Heart left ventricle (tissue), 16 donors: ENCODE measurements around the gene PRR20A. TPM values are rescaled to one million over a fixed set of nuclear protein-coding genes. Genes with fewer than 3 reads are reported as not detected.
"Not testable (repeated sequence)": the region's sequence is repeated elsewhere in the genome, so short reads cannot be mapped to it uniquely, and the experiment has no call there.

ENCODE experiments used
- ATAC-seq, 4 donors: fragments of 200-7000 bp; cut with Tn5 transposase; one replicate each; pipeline ENCODE4 v1.9.1; 2020 to 2022; ENCODE audit warnings: moderate library complexity in 4 of 4, mild to moderate bottlenecking in 3 of 4, moderate number of reproducible peaks in 1 of 4
- DNase-seq, 5 donors: peaks; one replicate each; pipeline ENCODE4 v3.0.0-alpha.2; 2020
- H3K27ac ChIP-seq, 12 donors: fragments of 200-600 bp; sonication (generic) in 4 of 12; one replicate each; pipeline versions ENCODE4 v1.5.0 to v1.8.0; 2016 to 2022; ENCODE audit warnings: mild to moderate bottlenecking in 2 of 12
- H3K27me3 ChIP-seq, 9 donors: fragments of 200-600 bp; sonication (generic) in 2 of 9; one replicate each; pipeline versions ENCODE4 v1.5.1 to v1.8.0; 2016 to 2022; ENCODE audit warnings: mild to moderate bottlenecking in 3 of 9
- H3K36me3 ChIP-seq, 9 donors: fragments of 200-600 bp; sonication (generic) in 2 of 9; one replicate each; pipeline versions ENCODE4 v1.5.0 to v1.8.0; 2018 to 2022; ENCODE audit warnings: mild to moderate bottlenecking in 2 of 9
- H3K4me1 ChIP-seq, 12 donors: fragments of 200-600 bp; sonication (generic) in 4 of 12; one replicate each; pipeline versions ENCODE4 v1.5.0 to v1.8.0; 2016 to 2022; ENCODE audit warnings: mild to moderate bottlenecking in 3 of 12
- H3K4me3 ChIP-seq, 12 donors: fragments of 200-600 bp; sonication (generic) in 4 of 12; one replicate each; pipeline versions ENCODE4 v1.5.0 to v1.8.0; 2017 to 2022; ENCODE audit warnings: mild to moderate bottlenecking in 9 of 12, moderate library complexity in 4 of 12
- H3K9me3 ChIP-seq, 12 donors: fragments of 200-600 bp; sonication (generic) in 4 of 12; one replicate each; pipeline versions ENCODE4 v1.5.0 to v1.8.0; 2016 to 2022; ENCODE audit warnings: mild to moderate bottlenecking in 1 of 12
- POLR2A ChIP-seq, 2 donors: fragments of 450-650 bp; IDR thresholded peaks; one replicate each; pipeline ENCODE4 v1.6.1; 2017; ENCODE audit warnings: antibody characterized with exemption in 2 of 2, mild to moderate bottlenecking in 2 of 2, moderate library complexity in 2 of 2
- WGBS, 4 donors: extraction: QIAGEN DNeasy Blood & Tissue Kit in 2 of 4; methylation state at CpG; one replicate each; pipeline versions ENCODE4 v1.1.5 to v1.1.7; 2013 to 2018; 5-methylcytosine and 5-hydroxymethylcytosine counted together
- intact Hi-C, 10 donors: fragments of 100-400 bp; cut with DNase I; formaldehyde crosslinking; loops; one replicate each; pipeline versions ENCODE4 v1.11.1 to v1.14.2; 2022
- polyA plus RNA-seq, 2 donors: library from polyadenylated mRNA; stranded (reverse); fragments of 200-250 nt; gene quantifications; one replicate each; pipeline ENCODE4 v1.2.3, GENCODE V29; 2013
- total RNA-seq, 9 donors: library from RNA; depleted of rRNA in 2 of 9; stranded (reverse); fragments of >200 nt in 2 of 9; fragmentation: NEBNext Ultra II Directional in 3 of 9; extraction: Animal tissue kit (Norgen Biotek cat#: 25700) in 3 of 9; gene quantifications; one replicate each; pipeline versions ENCODE4 v1.1.0 to v1.2.4, GENCODE V29; 2016 to 2023
- TF ChIP-seq, protein P1 (sequence below), 12 donors: fragments of 200-600 bp; sonication (generic) in 4 of 12; IDR thresholded peaks; one replicate each; pipeline versions ENCODE4 v1.5.0 to v1.8.0; 2018 to 2022; ENCODE audit warnings: antibody characterized with exemption in 12 of 12, mild to moderate bottlenecking in 5 of 12
- donor health status: ischemic (EF 13 %, LVEDD 7.1; RV severe dilation, severe dysfunction).
- donor health status: healthy with polysubstance abuse.
- donor health status: DM: no; HTN: yes; CAD: no.
- donor health status: DM: no; HTN: no; CAD: no.
- donor health status: ischemic (EF 25% LVEDD 6.9; RV normal size, moderate dysfunction).
- donor health status: ischemic (EF 25% LVEDD 5.7; RV mildly dilated, moderate dysfunction).
- donor health status: healthy.
- donor health status: DM: yes; HTN: yes; CAD: no.
- donor health status: ischemic (EF 35%, LVEDD 5.7; RV mildly dilated, moderate dysfunction).
- donor health status: nonischemic (EF 11% LVEDD 7.7; RV severe dilation, severe dysfunction).
- donor health status: DM: yes; HTN: yes; CAD: no.
- donor health status: PGD.
- donor health status: ischemic (EF 29% LVEDD 5.4; RV normal size, mild dysfunction).
- donor health status: nonischemic (EF 23%, LVEDD 6.1; RV moderate dilation, normal function).

PRR20A gene
- total and polyA plus RNA-seq, 11 donors, result not detected

DNA sequence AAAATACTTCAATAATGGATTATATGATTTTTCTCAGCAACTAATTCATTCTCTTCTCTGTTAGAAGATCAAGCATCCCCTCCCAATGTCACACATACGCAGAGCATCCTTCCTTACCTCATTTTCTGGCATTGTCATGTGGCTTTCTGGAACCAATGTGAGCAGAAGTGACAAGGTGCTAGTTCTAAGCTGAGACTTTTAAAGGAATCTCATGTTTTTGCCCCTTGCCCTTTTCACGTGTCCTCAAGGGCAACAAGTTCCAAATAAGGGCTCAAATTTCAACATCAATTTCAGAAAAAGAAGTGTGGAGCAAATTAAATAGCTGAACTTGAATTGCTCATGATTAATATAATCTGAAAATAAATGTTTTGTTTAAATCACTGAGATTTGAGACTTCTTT lies 4.6 kb upstream of the PRR20A start:
- intact Hi-C loops, result no loop called here
- H3K27me3 ChIP-seq, result no peaks in the 10 kb centered on the region
- WGBS, 4 donors, result 63 to 76% (median 68%) methylated on average over 2 of the region's 2 CpGs
- TF ChIP-seq POLR2A (IDR thresholded peaks at IDR 0.05), result no peak
- TF ChIP-seq, protein P1, sequence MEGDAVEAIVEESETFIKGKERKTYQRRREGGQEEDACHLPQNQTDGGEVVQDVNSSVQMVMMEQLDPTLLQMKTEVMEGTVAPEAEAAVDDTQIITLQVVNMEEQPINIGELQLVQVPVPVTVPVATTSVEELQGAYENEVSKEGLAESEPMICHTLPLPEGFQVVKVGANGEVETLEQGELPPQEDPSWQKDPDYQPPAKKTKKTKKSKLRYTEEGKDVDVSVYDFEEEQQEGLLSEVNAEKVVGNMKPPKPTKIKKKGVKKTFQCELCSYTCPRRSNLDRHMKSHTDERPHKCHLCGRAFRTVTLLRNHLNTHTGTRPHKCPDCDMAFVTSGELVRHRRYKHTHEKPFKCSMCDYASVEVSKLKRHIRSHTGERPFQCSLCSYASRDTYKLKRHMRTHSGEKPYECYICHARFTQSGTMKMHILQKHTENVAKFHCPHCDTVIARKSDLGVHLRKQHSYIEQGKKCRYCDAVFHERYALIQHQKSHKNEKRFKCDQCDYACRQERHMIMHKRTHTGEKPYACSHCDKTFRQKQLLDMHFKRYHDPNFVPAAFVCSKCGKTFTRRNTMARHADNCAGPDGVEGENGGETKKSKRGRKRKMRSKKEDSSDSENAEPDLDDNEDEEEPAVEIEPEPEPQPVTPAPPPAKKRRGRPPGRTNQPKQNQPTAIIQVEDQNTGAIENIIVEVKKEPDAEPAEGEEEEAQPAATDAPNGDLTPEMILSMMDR (IDR thresholded peaks at IDR 0.05), result no peak
- no peak overlapping the region for H3K4me3 ChIP-seq
- ATAC-seq (no peak), DNase-seq (no peak)
- peaks cover 0 to 8% (median 0%) of the 10 kb centered on the region in 12 donors for H3K9me3 ChIP-seq
- no peaks in the 10 kb centered on the region for H3K36me3 ChIP-seq
- no peaks in the 10 kb centered on the region for H3K4me1 ChIP-seq
- no peak overlapping the region for H3K27ac ChIP-seq

DNA sequence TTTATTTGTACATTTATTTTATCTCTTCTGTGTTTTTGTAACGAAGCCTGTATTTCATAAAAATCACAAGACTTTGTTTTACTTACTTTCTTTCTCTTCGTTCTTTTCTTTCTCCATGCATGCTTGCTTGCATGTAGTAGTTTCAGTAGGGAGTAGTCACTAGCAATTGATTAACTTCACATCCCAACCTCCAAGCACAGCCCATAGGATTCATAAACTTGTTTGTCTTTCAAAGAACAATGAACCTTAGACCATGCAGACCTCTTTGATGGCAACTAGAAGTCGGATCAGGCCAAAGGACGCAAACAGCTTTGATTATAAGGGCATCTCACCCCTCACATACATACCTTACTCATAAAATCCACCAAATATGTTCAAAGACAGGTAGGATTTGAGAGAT lies 3.1 kb upstream of the PRR20A start:
- ATAC-seq, result no peak
- TF ChIP-seq POLR2A (IDR thresholded peaks at IDR 0.05), result no peak
- TF ChIP-seq, protein P1 (IDR thresholded peaks at IDR 0.05), result no peak
- H3K36me3 ChIP-seq, result no peaks in the 10 kb centered on the region
- no peak overlapping the region for H3K27ac ChIP-seq
- WGBS, 4 donors, result 72 to 75% (median 74%) methylated on average over 4 of the region's 4 CpGs
- DNase-seq, result no peak
- no peak overlapping the region for H3K4me3 ChIP-seq
- no peaks in the 10 kb centered on the region for H3K27me3 ChIP-seq
- intact Hi-C loops, result no loop called here
- no peaks in the 10 kb centered on the region for H3K9me3 ChIP-seq
- no peaks in the 10 kb centered on the region for H3K4me1 ChIP-seq

DNA sequence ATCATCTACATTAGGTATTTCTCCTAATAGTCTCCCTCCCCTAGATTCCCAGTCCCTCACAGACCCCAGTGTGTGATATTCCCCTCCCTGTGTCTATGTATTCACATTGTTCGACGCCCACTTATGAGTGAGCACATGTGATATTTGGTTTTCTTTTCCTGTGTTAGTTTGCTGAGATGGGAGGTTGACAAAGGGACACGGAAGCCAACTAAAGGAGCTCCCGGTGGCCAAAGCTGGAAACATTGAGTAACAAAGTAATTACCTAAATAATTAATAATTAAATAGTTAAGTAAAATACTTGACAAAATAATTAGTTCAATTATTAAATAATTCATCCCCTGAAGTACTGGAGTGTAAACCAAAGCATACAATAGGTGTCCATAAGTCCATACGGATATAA lies 1.7 kb upstream of the PRR20A start:
- H3K4me3 ChIP-seq, result no peak overlapping the region
- no peaks in the 10 kb centered on the region for H3K36me3 ChIP-seq
- DNase-seq (no peak), ATAC-seq (no peak)
- H3K4me1 ChIP-seq, result no peaks in the 10 kb centered on the region
- no peak overlapping the region for H3K27ac ChIP-seq
- WGBS, 4 donors, result 87 to 93% (median 90%) methylated on average over 5 of the region's 5 CpGs
- H3K27me3 ChIP-seq, result no peaks in the 10 kb centered on the region
- no peaks in the 10 kb centered on the region for H3K9me3 ChIP-seq
- intact Hi-C loops, result no loop called here
- TF ChIP-seq, protein P1 (IDR thresholded peaks at IDR 0.05), result no peak
- no peak for TF ChIP-seq POLR2A (IDR thresholded peaks at IDR 0.05)

DNA sequence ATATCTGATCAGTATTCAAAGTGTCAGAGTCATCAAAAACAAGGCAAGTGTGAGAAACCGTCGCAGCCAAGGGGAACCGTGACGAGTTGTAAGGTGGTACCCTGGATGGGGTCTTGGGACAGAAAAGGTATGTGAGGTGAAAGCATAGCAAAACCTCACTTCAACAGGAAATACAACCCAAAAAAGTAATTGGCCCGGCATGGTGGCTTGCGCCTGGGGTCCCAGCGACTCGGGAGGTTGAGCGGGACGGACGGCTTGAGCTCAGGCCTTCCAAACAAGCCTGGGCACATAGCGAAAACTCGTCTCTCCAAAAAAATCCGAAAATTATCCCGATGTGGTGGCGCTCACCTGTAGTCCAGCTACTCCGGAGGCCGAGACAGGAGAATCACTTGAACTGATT lies 937 bp upstream of the PRR20A start:
- H3K27ac ChIP-seq, H3K4me3 ChIP-seq, H3K9me3 ChIP-seq, H3K36me3 ChIP-seq, DNase-seq, intact Hi-C loops, H3K27me3 ChIP-seq, ATAC-seq, H3K4me1 ChIP-seq: not testable (repeated sequence)
- WGBS, 4 donors, result 89 to 94% (median 91%) methylated on average over 7 to 14 of the region's 18 CpGs; no CpG with 5 or more reads in 1 of the 4 donors

DNA sequence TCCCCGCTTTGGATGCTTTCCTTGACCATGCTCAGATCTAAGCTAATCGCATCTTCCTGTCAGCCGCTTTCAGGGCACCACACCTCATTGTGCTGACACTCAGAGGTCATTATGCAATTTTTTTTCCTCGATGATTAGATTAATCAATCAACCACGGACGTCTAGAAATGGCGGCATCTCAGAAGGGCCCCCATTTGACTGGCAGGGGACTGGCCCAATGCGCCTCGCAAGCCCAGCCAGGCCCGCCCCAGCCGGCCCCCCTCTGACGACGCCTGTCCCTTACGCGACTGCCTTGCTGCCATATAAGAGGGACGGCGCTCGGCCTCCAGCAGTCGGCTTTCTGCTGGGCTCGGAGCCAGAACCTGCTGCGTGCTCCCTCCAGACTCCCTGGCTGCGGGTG lies 6.5 kb downstream of the PRR20A start, which contains the start of gene PRR20B:
TSS of gene PRR20B (plus strand) at position 301 of the 400 bp plus-strand sequence. CDS start 387 bp downstream, outside the sequence.
- H3K27ac ChIP-seq, H3K9me3 ChIP-seq, H3K4me1 ChIP-seq, H3K4me3 ChIP-seq, H3K27me3 ChIP-seq, intact Hi-C loops, ATAC-seq, DNase-seq, H3K36me3 ChIP-seq: not testable (repeated sequence)
- WGBS, 4 donors, result no CpG with 5 or more reads among the region's 22 CpGs

DNA sequence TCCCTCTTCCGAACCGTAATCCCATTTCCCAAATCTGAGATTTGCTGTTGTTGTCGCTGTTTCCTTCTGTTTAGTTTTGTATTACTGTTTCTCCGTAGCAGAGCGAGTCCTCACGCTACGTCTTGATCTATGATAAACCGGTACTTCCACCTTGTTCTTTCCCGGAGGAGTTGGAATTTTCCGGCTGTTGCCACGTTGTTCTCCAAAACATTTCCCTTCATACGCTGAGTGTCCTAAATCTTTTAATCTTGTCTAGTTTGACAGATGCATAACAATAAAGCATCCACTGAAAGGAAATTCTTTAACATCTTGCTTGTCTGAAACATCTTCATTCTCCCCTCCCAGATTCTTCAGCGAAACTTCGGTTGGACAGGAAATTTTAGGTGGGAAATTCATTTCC lies 7.4 kb downstream of the PRR20A start:
- ATAC-seq, H3K4me1 ChIP-seq, H3K4me3 ChIP-seq, H3K27ac ChIP-seq, H3K27me3 ChIP-seq, DNase-seq, intact Hi-C loops, H3K9me3 ChIP-seq, H3K36me3 ChIP-seq: not testable (repeated sequence)
- WGBS, 4 donors, result 91 to 94% (median 93%) methylated on average over 6 to 10 of the region's 14 CpGs

DNA sequence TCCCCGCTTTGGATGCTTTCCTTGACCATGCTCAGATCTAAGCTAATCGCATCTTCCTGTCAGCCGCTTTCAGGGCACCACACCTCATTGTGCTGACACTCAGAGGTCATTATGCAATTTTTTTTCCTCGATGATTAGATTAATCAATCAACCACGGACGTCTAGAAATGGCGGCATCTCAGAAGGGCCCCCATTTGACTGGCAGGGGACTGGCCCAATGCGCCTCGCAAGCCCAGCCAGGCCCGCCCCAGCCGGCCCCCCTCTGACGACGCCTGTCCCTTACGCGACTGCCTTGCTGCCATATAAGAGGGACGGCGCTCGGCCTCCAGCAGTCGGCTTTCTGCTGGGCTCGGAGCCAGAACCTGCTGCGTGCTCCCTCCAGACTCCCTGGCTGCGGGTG lies 13.0 kb downstream of the PRR20A start, which contains the start of gene PRR20C:
TSS of gene PRR20C (plus strand) at position 301 of the 400 bp plus-strand sequence. CDS start 387 bp downstream, outside the sequence.
- no CpG with 5 or more reads among the region's 22 CpGs for WGBS, 4 donors
- DNase-seq, intact Hi-C loops, H3K4me1 ChIP-seq, ATAC-seq, H3K36me3 ChIP-seq, H3K27ac ChIP-seq, H3K27me3 ChIP-seq, H3K9me3 ChIP-seq, H3K4me3 ChIP-seq: not testable (repeated sequence)

DNA sequence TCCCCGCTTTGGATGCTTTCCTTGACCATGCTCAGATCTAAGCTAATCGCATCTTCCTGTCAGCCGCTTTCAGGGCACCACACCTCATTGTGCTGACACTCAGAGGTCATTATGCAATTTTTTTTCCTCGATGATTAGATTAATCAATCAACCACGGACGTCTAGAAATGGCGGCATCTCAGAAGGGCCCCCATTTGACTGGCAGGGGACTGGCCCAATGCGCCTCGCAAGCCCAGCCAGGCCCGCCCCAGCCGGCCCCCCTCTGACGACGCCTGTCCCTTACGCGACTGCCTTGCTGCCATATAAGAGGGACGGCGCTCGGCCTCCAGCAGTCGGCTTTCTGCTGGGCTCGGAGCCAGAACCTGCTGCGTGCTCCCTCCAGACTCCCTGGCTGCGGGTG lies 19.6 kb downstream of the PRR20A start, which contains the start of gene PRR20D:
TSS of gene PRR20D (plus strand) at position 301 of the 400 bp plus-strand sequence. CDS start 387 bp downstream, outside the sequence.
- H3K27me3 ChIP-seq, DNase-seq, H3K36me3 ChIP-seq, intact Hi-C loops, ATAC-seq, H3K4me1 ChIP-seq, H3K9me3 ChIP-seq, H3K27ac ChIP-seq, H3K4me3 ChIP-seq: not testable (repeated sequence)
- no CpG with 5 or more reads among the region's 22 CpGs for WGBS, 4 donors
